Measurements from ENCODE around the gene VSIG4. TPM values are rescaled to one million over a fixed set of nuclear protein-coding genes. Genes with fewer than 3 reads are reported as not detected.

Gene VSIG4
- total and polyA plus RNA-seq, 10 of the 15 experiments (the other 5 are each of a cell fraction or from before 2014, with no cell fraction given): 0.05 to 0.36 TPM; not detected in 8

DNA sequence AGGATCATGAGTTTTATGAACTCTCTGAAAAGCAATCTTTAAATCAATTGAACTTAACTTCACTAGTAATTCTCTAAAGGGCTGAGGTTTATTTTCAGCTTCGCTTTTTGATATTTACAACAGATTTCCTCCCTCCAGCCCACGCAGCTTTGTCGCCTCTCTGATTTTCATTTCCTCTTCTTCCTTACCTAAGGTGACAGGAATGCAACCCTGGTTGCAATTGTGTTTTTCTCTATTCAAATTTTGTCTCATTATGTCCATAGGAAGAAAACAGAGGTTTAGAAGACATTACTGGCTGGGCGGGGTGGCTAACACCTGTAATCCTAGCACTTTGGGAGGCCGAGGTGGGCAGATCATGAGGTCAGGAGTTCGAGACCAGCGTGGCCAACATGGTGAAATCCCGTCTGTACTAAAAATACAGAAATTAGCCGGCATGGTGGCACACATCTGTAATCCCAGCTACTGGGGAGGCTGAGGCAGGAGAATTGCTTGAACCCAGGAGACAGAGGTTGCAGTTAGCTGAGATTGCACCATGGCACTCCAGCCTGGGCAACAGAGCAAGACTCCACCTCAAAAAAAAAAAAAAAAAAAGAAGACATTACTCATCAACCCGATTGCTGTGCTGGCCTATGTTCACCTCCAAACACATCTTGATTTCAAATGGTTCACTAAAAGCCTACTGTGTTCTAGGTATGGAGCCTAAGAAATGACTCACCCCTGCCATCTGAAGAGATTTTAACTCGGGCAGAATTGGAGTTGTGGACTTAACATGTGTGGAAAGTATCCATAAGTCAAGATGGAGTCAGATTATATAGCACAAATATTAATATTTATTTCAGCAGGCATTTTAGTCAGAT lies 36.8 kb downstream of the VSIG4 start (continued):
- no peak for TF ChIP-seq ZNF687 (IDR thresholded peaks at IDR 0.05)
- TF ChIP-seq ZSCAN29 (IDR thresholded peaks at IDR 0.05): no peak
- TF ChIP-seq NR2F1 (conservative IDR thresholded peaks at IDR 0.05): peak; percentile 36; the same call in 1 of the 2 replicates

DNA sequence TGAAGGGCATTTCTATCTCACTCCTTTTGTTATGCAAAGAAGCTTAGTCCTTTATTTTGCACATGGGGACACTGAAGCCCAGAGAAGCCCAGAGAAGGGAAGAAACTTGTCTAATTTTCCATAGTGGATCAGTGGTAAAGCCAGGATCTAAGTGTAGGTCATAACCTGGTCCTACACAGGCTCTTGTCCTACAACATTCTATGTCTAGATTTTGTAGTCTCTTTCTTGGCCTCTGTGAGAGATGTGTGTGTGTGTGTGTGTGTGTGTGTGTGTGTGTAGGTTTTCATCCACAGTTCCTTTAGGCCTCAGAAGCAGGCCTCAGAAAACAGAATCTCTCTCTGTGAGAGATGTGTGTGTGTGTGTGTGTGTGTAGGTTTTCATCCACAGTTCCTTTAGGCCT lies 38.3 kb downstream of the VSIG4 start:
- intact Hi-C loops (cut with micrococcal nuclease; ENCODE audit: unreplicated experiment): no loop called here
- peak; percentile 32; the same call in 2 of the 3 replicates for ATAC-seq
- SMC1A ChIA-PET (ENCODE audit: uncharacterized antibody, unreplicated experiment): interaction anchor here (0.7 to 2.8 kb wide), 6 partner anchors 9 to 275 kb away, joined by 3 to 12 read pairs (median 4); no protein-coding TSS in a partner anchor
- TF ChIP-seq RAD21 (IDR thresholded peaks at IDR 0.05; ENCODE audit: insufficient read depth, low read depth, low read length) (no peak), ZNF24 (IDR thresholded peaks at IDR 0.05) (no peak), IRF4 (IDR thresholded peaks at IDR 0.05; ENCODE audit: low read depth, low read length) (no peak), CBX3 (IDR thresholded peaks at IDR 0.05; ENCODE audit: borderline replicate concordance, low read depth) (no peak), FOXK2 (IDR thresholded peaks at IDR 0.05) (no peak), TARDBP (IDR thresholded peaks at IDR 0.05; ENCODE audit: borderline replicate concordance) (no peak), KAT2A (conservative IDR thresholded peaks at IDR 0.05; ENCODE audit: control insufficient read depth, low read depth, low read length) (no peak), ZBTB33 (IDR thresholded peaks at IDR 0.05) (no peak), FOXM1 (IDR thresholded peaks at IDR 0.05; ENCODE audit: low read depth, low read length) (no peak), RCOR1 (conservative IDR thresholded peaks at IDR 0.05; ENCODE audit: low read depth, low read length) (no peak)
- TF ChIP-seq, protein P1, sequence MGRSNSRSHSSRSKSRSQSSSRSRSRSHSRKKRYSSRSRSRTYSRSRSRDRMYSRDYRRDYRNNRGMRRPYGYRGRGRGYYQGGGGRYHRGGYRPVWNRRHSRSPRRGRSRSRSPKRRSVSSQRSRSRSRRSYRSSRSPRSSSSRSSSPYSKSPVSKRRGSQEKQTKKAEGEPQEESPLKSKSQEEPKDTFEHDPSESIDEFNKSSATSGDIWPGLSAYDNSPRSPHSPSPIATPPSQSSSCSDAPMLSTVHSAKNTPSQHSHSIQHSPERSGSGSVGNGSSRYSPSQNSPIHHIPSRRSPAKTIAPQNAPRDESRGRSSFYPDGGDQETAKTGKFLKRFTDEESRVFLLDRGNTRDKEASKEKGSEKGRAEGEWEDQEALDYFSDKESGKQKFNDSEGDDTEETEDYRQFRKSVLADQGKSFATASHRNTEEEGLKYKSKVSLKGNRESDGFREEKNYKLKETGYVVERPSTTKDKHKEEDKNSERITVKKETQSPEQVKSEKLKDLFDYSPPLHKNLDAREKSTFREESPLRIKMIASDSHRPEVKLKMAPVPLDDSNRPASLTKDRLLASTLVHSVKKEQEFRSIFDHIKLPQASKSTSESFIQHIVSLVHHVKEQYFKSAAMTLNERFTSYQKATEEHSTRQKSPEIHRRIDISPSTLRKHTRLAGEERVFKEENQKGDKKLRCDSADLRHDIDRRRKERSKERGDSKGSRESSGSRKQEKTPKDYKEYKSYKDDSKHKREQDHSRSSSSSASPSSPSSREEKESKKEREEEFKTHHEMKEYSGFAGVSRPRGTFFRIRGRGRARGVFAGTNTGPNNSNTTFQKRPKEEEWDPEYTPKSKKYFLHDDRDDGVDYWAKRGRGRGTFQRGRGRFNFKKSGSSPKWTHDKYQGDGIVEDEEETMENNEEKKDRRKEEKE (IDR thresholded peaks at IDR 0.05): no peak

More for the DNA sequence above, 38.3 kb downstream of the VSIG4 start:
- CTCF ChIA-PET: interaction anchor here (0.7 to 1.2 kb wide), 4 partner anchors 13 to 106 kb away, joined by 3 to 4 read pairs (median 3); no protein-coding TSS in a partner anchor
- Histone ChIP-seq H3K9me3 (replicated peaks; ENCODE audit: control insufficient read depth, insufficient read depth, low read length) (no peaks in the 10 kb centered on the region; the same call in 2 of the 3 replicates), H3K79me2 (ENCODE audit: control insufficient read depth, insufficient read depth, low read length) (no peaks in the 10 kb centered on the region), H3K36me3 (ENCODE audit: control insufficient read depth in 2 of 2, insufficient read depth in 2 of 2, low read length in 1 of 2) (no peaks in the 10 kb centered on the region), H3K27me3 (replicated peaks in 1 of 2; ENCODE audit: control insufficient read depth in 2 of 2, insufficient read depth in 2 of 2, low read length in 1 of 2) (no peaks in the 10 kb centered on the region), H2AFZ (ENCODE audit: control insufficient read depth, low read depth, low read length) (no peak overlapping the region), H4K20me1 (ENCODE audit: control insufficient read depth, insufficient read depth) (no peaks in the 10 kb centered on the region), H3K4me2 (ENCODE audit: control insufficient read depth, insufficient read depth) (no peak overlapping the region), H3K4me3 (no peak overlapping the region), H3K4me1 (ENCODE audit: control insufficient read depth, insufficient read depth, low read length) (peaks cover 11% of the 10 kb centered on the region), H3K9ac (ENCODE audit: control insufficient read depth, insufficient read depth, low read length) (no peak overlapping the region), H3K27ac (ENCODE audit: control insufficient read depth, insufficient read depth) (no peak overlapping the region; the same call in 1 of the 2 replicates)
- in situ Hi-C loops (cut with MboI): loop anchor here (10.0 to 25.0 kb wide), 2 partner anchors 403 to 1789 kb away; partner anchors contain the start of gene AMER1
- POLR2A ChIA-PET: no interaction called here
- no peak for DNase-seq (ENCODE audit: low read depth, low spot score)
- RAD21 ChIA-PET (ENCODE audit: unreplicated experiment): interaction anchor here (1.0 to 3.7 kb wide), 4 partner anchors 11 to 334 kb away, joined by 3 to 14 read pairs (median 6); partner anchors contain the start of gene MSN
- peak; percentile 7 for FAIRE-seq
- BruUV-seq (replicated peaks): no TSS peak

All from GM12878 (cell line).